ENCODE results near the gene RAPGEF5.

Gene RAPGEF5

GRCh38 chr7:22380333-22380732 is 23.4 kb upstream of the RAPGEF5 start:
- DNase-seq (ENCODE audit: low read depth in 1 of 2, low spot score in 1 of 2) = no peak

DNA sequence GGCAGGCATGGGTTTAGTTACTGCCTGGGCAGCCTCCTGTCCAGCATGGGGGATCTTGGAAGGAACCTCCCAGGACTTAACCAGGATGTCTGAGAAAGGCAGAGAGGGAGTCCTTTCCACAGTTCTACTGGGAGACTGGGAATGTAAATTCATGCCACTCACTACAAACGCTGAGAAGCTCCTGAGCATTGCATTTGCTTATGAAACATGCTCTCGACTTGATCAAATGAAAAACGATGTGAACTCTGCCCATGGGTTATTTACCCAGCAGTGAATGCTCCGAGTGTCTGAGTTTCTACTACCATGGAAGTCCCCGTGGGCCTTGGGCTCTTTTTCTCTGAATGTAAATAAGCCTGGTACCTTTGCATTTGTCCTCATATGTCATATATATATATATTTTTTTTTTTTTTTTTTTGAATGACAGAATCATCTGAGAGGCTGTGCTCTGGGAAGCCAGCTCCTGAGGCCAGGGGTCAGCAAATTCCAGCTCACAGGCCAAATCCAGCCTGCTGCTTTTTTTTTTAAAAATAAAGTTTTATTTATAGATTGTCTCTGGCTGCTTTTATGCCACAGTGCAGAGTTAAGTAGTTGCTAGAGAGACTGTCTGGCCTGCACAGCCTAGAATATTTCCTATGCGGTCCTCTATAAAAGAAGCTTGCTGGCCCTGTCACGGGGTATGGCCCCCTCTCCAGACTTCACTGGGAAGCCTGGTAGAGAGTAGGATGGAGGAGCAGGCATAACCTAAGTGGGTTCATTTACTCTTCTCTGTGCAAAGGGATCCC is 21.4 kb upstream of the RAPGEF5 start:
- no peak for DNase-seq (ENCODE audit: low read depth in 1 of 2, low spot score in 1 of 2)

DNA sequence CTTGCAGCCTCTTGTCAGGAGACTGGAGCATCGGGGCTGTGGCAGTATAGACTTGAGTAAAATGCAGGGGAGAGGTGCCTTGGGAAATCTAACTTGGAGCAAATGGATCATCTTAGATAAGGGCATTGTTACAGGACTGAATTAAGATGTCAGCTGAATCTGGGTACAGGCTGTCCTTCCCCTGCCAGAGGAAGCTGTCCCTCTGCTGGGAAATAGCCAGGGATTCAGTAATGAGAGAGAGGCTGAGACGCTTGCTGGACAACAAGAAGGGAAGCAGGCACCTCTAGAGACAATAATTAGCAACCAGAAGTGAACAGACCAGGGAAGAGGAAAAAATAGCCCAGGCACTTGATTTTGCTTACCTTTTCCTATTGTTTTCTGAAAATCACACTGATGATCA is 20.7 kb upstream of the RAPGEF5 start:
- no peak for DNase-seq (ENCODE audit: low read depth in 1 of 2, low spot score in 1 of 2)

GRCh38 chr7:22375359-22376048 is 18.6 kb upstream of the RAPGEF5 start:
- no peak for DNase-seq (ENCODE audit: low read depth in 1 of 2, low spot score in 1 of 2)

GRCh38 chr7:22373911-22374310 is 17.0 kb upstream of the RAPGEF5 start:
- DNase-seq (ENCODE audit: low read depth in 1 of 2, low spot score in 1 of 2) = no peak

GRCh38 chr7:22373388-22373787 is 16.4 kb upstream of the RAPGEF5 start:
- DNase-seq (ENCODE audit: low read depth in 1 of 2, low spot score in 1 of 2) = no peak

DNA sequence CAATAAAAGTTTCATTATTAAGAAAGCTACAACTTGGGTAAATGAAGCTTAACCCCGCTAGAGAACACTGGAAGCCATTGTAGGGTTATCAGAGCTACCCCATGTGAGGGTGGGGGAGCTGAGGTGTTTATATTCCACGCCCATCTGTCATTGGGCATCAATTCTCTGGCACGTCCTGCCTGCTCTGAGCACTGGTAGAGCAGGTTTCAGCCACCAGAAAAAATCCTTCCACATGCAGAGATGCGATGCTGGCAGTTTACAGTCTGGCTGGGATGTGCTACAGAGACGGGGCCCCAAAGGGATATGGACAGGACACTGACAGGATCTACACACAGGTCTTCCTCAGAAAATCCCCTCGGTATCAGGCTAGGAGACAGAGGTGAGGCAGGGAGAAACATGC is 15.9 kb upstream of the RAPGEF5 start:
- DNase-seq (ENCODE audit: low read depth in 1 of 2, low spot score in 1 of 2) = no peak

DNA sequence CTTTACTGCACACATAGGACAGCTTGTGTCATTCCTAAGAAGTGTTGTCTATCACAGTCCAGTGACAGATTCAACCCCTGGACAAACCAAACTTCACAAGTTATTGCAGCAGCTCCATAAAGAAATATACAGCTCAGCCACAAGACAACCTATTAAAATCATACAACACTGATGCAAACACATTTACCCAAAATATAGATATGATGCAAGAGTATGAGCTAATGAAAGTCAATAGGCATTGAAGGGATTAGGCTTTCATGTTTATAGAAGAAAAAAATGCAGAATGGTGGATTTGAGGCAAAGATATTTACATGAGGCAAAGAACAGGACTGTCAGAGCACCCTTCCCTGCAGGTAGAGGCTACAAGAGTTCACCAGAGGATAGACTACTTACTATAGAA is 14.9 kb upstream of the RAPGEF5 start:
- DNase-seq (ENCODE audit: low read depth in 1 of 2, low spot score in 1 of 2) = no peak

GRCh38 chr7:22364900-22365299 is 7.9 kb upstream of the RAPGEF5 start:
- DNase-seq (ENCODE audit: low read depth in 1 of 2, low spot score in 1 of 2) = no peak

DNA sequence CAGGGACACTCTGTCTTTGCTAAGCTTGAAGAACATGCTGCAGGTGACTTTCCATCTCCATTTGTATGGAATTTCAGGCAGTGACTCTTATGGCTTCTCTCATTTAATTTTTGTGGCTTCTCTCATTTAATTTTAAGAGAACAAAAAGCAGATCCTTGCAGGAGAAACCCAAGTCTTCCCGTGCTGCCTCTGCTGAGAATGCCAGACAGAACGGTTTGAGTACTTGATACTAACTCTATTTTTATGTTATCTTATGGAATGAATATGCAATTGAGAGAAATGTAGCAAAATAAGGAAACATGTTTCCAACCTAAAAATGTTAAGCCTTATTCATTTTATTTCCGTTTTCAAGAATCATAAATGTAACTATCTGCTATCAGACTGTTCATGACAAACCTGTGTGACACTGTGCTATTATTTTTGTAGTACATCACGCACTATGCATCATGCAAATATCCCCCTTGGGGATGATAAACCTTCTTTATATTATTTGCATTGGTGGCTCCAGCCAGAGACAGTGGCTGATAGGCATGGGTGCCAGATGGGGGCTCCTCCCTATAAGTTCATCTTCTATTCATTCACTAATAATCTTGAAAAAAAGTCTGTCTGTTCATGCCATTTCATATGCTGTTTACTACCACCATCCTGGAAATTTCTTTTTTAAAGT is 6.9 kb upstream of the RAPGEF5 start:
- DNase-seq (ENCODE audit: low read depth in 1 of 2, low spot score in 1 of 2) = no peak

DNA sequence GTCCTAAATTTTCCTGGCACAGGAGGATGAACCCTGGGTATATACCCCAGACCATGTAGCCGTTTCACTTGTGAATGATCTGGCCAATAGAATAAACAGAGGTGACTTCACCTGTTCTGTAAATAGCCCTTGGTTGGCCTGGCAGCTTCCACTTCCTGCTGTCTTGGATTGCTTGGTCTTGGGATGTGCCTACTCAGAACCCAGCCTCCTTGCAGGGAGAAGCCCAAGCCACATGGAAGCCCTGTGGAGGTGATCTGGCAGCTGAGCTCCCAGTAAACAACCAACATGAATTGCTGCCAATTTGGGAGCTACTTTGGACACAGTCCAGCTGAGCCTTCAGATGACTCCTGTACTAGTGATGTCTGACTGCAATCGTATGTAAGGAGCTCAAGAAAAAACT is 4.8 kb upstream of the RAPGEF5 start:
- DNase-seq (ENCODE audit: low read depth in 1 of 2, low spot score in 1 of 2) = no peak

GRCh38 chr7:22361320-22361719 is 4.4 kb upstream of the RAPGEF5 start:
- DNase-seq (ENCODE audit: low read depth in 1 of 2, low spot score in 1 of 2) = no peak

DNA sequence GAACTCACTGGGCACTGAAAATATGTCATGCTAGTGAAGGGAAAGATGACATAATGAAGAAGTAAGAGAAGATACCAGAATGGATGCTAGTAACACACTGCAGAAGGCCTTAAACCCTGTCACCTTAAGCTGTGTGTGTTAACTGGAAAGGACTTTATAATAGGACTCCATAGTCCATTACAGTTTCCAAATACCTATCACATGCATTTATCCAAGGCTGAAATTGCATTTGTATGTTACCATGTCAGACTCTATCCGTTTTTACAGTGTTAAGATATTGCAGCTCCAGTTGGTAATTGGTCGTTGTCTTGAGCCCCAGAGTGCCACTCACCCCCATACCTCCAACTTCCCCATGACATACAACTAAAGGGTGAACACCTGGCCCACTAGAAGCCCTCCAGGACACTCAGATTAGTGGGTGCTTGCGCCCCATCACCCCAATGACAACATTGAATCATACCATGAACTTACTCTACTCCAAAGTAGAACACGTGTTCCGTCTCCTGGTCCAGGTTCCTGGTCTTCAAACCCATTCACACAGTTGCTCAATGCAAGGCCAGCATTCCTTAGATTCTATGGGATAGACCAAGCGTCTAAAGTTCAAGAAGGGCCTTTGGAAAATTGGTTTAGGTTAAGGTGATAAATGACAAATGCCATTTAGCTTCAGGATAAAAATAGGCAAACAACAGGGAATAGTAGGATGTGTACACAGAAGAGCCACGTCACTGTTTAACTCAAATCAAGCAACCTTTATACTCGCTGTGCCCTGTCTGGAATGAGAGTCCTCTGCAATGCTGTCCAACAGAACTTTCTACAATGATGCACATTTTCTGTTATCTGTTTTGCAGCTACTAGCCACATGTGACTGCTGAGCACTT is 2.1 kb upstream of the RAPGEF5 start:
- DNase-seq (ENCODE audit: low read depth in 1 of 2, low spot score in 1 of 2) = no peak

DNA sequence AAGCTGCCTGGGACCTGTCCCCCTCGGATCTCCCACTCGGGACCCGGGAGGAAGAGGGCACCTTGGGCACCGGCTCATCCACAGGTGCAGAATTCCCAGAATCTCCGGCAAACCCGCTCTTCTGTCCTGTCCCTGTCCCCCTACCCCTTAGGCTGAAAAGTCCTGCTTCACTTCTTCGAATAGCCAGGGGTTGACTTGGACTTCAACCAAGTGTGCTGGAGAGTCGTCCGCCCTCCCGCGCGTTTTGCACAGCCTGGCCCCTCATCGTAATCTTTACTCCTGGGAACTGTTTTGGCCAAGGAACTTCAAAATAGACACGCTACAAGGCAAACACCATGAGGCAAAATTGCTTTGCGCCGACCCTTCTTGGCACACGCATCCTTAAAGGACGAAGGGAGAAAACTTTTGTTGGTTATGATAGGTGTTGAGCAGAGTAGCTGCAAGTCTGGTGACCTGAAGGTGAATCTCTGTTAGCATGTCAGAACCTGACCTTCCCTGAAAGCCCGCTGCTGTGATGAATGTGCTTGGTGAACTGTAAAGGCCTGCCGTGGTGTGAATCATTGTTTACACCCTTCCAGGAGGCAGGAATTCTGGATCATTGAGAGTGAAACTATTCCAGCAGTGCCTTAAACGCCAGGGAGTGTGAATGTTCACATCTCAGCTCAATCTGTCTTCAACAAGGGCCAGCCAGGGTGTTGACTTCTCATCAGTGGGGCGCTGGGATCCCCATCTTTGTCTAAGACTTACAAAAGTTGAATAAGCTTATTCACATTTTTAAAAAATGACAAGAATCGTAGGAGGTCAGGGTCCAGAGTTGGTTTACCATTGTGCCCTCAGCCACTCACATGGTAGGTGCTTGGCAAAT is 589 bp upstream of the RAPGEF5 start:
- DNase-seq (ENCODE audit: low read depth in 1 of 2, low spot score in 1 of 2) = no peak

GRCh38 chr7:22356010-22356691 is 803 bp downstream of the RAPGEF5 start:
- DNase-seq (ENCODE audit: low read depth in 1 of 2, low spot score in 1 of 2) = no peak

GRCh38 chr7:22355620-22356009 is 1.3 kb downstream of the RAPGEF5 start:
- DNase-seq (ENCODE audit: low read depth in 1 of 2, low spot score in 1 of 2) = no peak

DNA sequence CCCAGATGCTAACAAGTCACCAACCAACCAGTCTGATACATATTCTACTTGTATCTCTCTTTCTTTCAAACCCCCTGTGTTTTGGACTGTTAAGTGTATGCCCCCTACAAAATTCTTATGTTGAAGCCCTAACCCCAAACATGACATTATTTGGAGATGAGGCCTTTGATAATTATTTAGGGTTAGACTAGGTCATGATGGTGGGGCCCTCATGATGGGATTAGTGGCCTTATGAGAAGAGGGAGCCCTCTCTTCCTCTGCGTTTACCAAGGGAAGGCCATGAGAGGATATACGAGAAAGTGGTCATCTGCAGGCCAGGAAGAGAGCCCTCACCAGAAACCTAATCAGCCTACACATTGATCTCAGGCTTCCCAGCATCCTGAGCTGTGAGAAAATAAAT is 2.5 kb downstream of the RAPGEF5 start:
- no peak for DNase-seq (ENCODE audit: low read depth in 1 of 2, low spot score in 1 of 2)

GRCh38 chr7:22352887-22353286 is 4.1 kb downstream of the RAPGEF5 start:
- no peak for DNase-seq (ENCODE audit: low read depth in 1 of 2, low spot score in 1 of 2)

DNA sequence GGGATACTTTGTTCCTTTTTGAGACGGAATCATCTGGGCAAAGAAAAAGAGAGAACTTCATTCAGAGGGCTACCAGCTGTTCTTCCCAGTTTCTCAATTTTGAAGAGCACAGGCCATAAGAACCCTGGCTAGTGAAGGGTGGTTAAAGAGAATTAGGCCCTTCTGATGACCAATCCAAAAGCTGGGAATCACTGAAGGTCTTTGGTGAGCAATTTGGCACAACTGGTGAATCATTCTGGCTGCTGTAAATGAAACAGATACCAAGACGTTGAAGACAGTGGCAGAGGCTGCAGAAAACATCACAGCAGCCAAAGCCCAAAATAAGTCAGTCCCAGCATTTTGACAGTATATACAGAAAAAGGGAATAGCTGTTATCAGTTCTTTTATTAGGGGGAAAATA is 5.1 kb downstream of the RAPGEF5 start:
- no peak for DNase-seq (ENCODE audit: low read depth in 1 of 2, low spot score in 1 of 2)

DNA sequence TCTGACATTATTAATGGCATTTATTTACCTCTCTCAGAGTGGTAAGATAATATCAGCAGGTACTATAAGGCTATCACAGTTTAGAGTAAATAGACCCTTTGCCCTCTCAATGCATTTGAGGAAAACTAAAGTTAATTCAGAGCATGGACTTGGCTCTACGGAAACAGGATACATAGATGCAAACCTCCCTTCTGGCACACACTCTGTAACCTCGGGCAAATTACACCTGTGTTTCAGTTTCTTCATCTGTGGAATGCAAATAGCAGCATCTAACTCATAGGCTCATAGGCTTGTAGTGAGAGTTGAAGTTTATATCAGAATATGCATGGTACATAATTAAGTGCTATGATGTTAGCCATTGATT is 5.6 kb downstream of the RAPGEF5 start:
- DNase-seq (ENCODE audit: low read depth in 1 of 2, low spot score in 1 of 2) = no peak
